CD4-positive, alpha-beta T cell treated with Interleukin-6 for 4 hours (primary cell): ENCODE results near the gene IFIH1.

Source experiments
- DNase-seq: peaks from one replicate; pipeline ENCODE4 v3.0.0-alpha.2; 2020; ENCODE audit warnings: mixed read lengths

Gene IFIH1

DNA sequence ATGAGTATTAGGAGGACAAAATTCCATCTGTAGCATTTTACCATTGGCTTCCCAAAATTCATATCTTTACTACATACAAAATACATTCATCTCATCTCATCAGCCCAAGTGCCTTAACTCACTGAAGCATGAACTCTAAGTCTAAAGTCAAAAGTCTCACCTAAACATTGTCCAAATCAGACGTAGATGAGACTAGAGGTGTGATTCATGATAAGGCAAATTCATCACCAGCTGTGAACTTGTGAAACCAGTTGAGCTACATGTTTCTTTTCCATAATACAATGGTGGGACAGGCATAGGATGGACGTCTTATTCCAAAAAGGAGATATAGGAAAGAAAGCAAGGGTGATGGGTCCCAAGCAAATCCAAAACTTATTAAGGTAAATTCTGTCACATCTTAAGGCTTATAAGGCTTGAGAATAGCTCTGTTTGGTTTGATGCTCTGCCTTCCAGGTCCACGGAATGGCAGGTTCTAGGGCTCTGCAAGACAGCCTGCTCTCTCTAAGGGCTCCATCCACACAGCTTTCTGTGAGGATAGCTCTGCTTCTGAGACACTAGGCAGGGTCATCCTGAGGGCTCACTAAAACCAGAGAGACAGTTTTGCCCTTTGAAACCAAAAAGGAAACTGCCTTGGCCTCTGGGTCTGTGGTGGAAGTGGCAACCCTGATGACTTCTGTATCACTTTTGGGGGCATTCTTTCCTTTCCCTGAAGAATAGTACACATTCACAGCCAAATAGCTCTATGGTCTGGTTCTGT is 9.6 kb downstream of the IFIH1 start:
- no peak for DNase-seq

DNA sequence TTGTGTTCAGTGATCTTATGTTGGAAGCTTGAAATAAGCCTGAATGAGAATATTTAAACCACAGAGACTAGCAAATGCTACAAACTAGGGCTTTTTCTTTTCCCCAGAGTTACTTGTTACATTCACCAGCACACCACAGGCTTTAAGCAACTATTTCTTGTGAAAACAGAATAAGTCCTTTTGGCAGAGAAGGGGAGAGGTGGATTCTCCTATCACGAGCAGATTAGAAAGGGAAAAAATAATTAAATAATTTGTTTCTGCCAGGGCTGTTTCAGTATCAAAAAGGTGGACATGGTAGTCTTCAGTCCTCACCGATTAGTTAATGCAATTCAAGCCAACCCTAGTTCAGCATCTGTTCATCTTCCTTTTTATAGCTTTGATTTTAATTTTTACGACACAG is 12.6 kb downstream of the IFIH1 start:
- DNase-seq: no peak

DNA sequence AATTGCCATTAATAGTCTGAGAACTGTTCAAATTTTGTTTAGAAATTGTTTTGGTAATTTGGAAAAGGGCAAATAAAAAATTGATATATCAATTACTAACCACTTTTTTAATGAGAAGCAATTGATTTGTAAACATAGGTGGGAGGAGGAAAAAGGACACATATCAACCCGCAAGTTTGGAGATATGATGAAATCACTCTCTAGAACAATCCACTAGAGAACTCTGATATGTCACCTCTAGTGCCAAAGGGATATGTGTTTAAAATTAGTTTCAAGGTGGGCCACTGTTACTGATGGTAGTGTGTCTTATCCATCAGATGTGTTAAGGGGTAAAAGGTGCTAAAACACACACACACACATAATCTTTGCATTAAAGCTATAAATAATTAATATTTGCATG is 16.6 kb downstream of the IFIH1 start:
- no peak for DNase-seq

DNA sequence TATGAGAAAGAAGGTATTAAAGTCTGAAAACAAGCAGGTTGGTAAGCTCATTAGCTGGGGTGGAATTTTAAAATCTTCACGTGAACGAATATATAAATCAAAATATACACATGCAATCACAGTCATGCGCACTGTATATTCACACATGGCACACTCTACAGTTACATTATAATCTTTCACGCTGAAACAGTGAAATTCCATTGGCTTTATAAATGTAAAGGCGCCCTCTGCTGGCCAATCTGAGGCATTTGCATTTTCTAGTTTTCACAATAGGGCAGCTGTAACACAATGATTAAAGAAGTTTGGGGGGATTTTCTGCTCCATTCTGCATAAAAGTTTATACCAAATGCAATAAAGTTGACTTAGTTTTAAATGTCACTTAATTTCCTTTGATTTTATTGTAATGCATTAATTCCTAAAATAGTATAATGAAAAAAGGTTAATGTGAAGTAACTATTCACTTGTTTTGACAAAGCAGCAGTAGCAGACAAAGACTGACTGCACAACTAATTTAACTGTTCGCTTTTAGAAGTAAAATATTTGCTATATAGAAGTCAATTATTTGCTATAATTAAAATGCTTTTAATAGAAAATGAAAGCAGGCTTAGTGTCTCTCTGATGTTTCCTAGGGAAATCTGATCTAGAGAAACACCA is 17.2 kb downstream of the IFIH1 start:
- DNase-seq: peak; percentile 73

DNA sequence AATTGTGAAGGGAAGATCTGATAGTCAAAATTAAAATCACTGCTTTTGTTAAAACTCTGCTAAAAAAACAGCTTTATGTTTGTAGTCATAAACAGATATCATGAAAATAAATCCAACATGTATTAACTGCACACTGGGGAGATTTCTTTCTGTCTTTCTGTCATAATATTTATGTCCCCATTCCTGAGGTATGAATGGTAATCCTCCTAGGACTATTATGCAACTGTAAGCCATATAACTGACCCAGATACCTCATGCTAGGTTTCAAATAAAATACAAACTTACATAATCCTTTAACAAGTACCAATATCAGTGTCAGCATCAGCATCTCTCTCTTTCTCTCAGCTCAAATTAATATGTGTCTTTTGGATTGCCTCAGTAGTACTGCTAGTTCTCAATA is 18.2 kb downstream of the IFIH1 start:
- DNase-seq: no peak

DNA sequence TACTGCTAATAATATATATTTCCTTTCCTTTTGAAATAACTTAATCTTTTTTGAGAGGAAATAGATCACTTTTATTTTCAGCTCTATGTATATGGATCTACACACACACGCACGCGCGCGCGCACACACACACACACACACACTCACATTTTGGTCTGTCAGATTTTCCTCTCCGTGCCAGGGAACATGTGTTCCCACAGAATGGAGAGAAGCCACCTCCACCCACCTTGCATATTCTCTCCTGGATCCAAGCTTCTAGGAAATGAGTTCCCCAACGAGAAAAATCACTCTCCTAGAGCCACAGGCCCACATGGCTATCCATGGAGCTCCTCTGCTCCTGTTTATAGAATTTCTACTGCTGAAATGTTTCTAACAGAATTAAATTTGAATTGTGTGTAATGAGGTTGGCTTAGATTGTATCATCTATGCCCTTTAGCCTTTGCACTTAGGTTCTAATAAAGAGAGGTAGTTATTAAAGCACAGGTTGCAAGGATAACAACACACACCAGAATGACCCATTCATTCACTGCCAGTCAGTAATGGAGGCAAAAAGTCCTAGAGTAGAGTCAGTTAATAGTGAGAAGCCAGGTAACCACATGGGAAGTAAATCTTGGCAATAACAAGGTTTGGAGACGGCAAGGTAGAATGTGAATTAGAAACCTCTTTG is 19.7 kb downstream of the IFIH1 start:
- no peak for DNase-seq

DNA sequence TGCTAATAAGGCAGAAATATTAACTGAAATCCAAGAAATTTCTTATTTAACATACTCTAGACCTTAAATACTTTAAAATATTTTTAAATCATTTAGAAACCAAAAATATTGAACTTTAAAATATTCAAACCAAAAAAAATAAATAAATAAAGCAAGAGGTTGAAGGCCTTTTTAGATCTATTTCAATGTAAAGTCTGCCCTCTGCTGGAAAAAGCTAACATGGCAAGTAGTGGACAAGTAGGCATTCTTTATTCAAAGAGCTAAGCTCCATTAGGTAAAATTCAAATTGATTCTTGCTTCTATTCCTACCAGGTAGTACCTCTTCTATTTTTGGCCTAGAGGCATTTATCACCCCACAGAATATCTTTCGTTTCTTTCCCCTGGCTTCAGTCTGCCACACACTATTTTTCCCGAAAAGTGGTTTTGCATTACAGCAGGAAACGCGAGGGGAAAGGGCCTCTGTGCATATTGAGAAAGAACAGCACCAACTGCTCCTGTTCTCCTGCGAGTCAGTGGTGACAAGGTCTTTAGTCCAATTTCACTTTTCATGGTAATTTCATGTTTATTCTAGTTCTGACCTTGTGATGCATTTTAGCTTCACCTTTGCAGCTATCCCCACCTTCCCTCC is 20.4 kb downstream of the IFIH1 start:
- DNase-seq: peak; percentile 66

DNA sequence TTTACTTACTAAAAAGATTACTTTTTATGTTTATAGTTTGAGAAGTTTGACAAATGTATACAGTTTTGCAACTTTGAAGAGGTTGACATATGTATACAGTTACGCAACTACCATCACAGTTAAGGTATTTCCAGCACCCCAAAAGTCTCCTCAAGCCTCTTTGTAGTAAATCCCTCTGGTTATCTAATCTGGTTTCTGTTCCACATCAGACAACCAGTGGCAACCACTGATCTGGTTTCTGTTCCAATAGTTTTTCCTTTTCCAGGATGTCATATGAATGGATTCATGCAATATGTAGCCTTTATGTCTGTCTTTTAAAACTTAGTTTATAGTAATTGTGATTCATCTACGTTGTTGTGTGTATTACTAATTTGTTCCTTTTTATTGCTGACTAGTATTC is 23.5 kb downstream of the IFIH1 start:
- DNase-seq: no peak

DNA sequence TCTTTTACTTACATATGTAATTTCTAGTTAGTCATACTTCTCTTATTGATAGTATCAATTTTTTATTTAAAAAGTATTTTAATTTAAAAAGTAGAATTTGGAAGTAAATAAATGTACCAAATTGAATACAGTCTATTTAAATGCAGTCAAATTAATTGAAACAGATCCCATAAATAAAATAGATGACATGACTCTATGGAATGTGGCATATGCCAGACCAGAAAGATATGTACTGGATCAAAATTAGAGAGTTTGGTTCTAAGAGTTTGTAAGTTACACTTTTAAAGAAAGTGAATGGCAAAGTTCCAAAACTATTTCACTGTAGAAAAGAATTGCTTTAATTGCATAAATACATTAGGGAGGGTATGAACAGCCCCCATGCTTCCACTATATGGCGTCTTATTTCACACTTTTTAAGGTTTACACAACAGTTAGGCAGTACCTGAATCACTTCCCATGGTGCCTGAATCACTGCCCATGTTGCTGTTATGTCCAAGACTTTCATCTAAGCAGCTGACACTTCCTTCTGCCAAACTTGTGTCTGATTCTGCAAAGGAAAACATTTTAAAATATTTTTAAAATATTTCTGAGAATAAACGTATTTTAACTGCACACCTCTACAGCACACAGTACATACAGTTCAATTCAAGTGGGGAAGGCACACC is 25.2 kb downstream of the IFIH1 start:
- no peak for DNase-seq

DNA sequence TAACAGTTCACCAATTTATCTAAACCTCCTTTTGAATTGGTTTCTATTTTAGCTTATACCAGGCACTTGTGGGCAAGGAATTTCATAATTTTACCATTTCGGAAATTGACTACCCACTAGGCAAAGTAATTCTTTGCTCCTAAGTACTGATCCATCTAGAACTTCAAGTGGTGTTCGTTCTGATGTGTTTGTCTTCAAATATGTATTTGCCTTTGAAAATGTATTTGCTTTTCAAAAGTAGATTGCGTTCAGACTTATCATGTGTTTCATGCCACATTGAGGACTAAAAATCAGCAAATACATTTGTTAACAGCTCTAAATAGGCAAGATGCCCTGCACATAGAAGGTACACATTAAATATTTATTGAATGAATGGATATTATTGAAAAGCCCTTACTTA is 26.7 kb downstream of the IFIH1 start:
- DNase-seq: no peak

DNA sequence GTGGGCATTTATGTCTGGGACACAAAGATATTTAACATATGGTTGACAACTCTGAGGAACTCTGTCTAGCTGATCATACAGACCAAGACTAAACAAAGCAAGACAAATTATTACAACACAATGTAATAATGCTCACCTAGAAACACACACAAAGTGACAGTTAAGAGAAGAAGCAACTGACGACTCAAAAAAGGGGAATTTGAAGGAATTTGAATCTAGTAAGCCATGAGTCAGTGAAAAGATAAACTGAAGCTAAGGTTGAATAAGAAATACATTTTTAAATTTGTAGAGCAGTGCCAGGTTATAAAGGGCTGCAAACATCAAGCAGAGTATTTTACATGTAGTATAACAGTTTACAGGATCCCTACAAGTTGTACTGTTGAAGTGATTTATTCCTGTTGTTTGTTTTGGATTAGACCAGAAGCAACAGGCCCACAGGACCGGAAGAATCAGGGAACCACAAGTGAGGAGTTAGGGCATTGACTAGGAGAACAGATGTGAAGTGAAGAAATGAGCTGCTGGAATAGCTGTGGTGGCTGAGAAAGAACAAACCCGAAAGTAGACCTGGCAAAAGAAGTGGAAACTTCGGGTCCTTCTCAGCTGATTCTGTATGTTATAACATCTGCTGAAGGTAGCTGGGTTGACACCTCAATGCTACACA is 35.6 kb downstream of the IFIH1 start:
- no peak for DNase-seq

DNA sequence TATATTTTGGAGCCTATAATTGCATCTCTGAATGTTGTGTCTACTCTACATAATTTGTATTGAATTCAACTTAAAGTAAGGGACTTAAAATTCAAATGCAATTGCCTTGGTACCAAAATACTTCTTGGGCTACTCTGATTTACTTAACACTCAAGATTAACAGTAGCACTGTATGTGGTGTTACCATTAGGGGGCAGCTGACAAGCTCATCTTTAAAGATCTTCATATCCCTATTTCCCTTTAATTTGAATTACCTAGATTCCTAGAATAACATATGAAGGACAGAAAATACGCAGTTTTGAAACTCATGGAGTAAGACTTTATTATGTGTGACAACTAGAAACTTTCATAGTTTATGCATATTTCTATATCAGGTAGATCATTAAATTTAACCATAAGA is 37.8 kb downstream of the IFIH1 start:
- no peak for DNase-seq

DNA sequence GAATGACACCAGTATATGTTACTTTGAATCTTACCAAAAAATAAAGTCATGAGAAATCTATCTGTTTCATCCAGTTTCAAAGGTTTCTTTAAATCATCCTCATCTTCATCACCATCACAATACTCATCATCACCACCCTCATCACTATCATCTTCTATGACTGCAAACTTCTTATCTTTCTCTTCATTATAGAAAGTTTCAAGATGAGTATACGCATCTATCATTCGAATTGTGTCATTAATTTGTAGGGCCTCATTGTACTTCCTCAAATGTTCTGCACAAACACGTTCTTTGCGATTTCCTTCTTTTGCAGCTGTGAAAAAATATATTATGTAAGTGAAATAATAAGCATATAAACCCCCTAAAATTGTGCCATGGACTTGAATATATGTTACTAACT is 41.1 kb downstream of the IFIH1 start:
- no peak for DNase-seq

DNA sequence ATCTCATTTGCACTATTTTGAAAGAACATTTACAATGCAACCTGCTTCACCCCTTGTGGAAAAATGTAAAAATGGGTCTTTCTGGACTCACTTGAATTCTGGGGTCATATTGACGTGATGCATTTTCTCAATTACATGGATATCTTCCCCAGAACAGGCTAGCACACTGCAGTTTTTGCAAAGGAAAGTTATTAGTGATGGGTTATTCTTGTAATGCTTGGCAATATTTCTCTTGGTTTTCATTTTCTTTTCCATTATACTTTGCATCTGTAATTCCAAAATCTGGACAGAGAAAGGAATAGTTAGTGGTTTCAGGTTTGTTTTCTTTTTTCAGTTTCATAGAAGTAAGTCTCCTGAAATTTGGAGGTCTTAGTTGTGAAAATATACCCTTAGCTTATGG is 50.5 kb downstream of the IFIH1 start:
- no peak for DNase-seq

DNA sequence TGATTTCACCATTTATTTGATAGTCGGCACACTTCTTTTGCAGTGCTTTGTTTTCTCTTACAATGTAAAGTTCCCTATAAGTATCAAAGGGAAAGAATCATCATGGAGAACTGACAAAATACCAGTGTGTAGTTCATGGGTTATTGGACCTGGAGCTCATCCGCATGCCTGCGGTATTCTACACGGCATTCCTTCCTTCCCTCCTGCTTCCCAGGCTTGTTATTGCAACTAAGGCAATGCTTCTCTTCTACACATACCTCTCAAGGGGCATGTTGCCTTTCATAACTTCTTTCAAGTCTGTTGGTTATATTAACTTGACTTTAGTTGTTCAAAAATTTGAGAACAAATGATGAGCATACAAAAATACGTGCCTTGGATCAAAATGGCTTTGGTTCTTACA is 51.0 kb downstream of the IFIH1 start:
- DNase-seq: no peak

DNA sequence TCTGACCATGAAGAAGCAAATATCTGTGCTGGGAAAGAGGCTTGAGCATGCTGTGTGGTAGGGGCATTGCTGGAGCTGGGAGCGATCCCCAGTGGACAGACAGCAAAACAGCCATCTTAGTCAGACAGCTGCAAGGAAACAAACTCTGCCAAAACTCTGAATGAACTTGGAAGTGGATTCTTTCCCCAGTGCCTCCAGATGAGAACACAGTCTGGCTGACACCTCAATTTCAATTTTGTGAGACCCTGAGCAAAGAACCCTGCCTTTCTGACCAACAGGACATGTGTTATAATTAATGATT is 52.1 kb downstream of the IFIH1 start:
- DNase-seq: no peak

DNA sequence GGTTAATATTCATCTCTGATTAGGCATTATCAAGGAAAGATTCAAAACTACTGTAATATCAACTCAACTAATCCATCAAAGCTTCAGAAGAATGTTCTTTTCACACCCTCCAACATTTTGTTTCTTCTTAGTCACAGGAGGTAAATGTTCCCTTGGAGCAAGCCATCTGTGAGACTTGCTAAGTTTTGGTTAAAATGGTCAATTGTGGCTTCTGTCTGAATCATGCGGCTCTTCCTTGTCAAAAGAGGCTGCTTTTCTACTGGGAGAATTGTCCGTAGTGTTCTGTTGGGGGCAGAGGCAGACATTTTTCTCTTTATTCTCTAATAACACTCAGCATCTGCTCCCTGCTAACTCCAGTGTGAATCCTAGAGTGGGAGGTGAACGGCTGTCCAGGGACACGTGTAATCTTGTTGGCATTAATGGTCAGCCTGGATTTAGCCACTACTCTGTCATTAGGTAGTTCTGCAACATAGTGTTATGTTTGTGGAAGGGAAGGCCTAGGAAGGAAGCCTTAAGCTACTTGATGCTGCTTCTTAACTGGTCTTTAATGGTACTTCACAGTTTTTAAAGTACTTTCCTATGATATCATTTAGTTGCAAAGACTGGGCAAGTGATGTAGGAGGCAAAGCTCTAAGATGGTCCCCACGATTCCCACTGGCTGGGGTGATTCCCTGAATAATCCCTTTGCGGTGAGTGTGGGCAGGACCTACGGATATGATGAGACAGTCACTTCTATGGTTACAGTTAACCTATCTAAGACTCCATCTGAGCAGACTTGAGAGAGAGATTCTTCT is 52.6 kb downstream of the IFIH1 start:
- no peak for DNase-seq

DNA sequence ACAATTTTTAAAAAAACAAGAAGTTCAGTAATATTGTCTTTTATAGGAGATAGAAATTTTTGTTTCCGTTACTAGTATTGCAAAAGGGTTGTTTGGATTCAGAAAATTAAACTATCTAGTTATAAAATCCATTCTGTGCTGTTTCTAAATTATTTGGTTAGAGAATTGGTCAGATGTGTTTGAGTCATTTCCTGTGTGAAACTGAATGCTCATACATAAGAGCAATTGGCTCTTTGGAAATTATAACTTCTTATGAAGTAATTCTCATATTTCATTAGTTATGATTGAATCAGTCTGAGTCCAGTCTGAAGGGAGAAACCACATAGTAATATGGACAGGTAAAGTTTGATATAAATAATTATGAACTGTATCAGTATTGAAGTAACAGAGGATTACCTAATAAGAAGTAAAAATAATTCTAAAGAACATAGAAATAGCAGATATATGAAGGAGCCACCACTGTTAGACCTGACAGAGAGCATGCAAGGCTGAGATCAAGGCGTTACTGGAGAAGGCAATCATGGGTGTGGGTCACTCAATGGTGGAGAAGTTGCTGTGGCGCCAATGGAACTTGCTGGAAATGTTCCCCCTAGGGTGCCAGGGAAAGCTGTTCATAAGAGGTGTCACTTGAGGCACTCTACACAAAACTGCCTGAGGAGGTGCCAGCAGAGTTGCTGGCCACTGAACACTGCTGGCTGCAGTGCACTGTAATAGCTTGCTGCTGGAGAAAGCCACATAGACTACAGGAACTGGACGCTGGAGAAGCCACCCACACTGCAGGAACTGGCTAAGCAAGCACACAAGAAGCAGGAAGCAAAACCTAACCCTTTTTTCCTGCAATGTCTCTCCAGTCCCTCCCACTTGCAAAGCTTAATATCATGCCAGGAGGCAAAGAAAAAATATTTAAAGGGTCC is 57.2 kb downstream of the IFIH1 start:
- no peak for DNase-seq

DNA sequence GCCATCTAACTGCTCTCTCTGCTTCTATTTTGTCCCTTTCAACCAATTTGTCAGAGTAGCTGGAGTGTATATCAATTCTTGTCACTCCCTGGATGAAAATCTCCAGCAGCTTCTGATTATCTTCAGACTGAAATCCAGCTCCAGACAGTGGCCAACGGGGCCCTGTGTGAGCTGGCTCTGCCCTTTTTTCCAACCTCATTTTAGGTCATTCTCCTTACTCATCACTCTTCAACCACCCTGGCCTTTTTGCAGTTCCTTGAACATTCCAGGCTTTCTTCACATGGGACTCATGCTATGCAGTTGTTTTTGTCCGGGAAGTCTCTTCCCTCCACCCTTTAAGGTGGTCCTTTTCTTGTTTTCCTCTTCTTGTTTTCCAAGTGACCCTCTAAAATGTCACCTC is 59.8 kb downstream of the IFIH1 start:
- no peak for DNase-seq

DNA sequence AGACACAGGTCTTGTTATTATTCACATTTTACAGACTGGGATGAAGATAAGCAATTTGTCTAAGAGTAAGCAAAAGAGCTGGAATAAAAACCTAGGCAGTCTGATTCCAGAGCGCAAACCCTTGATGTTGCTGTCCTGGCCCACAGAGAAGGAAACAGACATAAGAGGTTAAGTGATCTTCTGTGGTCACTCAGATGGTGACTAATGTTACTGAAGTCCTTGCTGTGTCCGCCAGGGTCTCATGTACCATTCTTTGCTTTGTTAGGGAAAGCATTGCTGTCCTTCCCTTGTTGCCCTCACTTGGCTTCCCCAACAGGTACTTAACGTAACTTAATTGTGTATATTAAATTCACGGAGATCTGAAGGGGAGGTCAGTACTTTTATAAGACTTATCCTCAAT is 60.3 kb downstream of the IFIH1 start:
- DNase-seq: no peak

DNA sequence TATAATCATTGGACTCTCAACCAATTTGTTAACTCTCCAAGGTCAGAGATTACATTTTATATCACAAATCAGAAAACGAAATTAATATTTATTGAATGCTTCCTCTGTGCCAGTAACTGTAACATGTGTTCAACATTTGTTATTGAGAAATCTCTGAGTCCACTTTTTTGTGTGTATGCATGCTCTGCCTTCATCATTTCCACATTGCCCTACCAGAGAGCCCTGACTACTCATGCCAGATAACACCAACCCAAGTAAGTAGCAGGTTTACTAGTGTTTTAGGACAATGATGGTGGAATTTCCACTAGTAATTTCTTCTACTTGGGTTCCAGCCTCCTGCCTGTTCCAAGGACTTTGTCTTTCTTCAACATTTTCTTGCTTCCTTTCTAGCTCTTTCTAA is 61.1 kb downstream of the IFIH1 start:
- no peak for DNase-seq
